Activated CD4-positive, alpha-beta T cell treated with anti-CD3 and anti-CD28 coated beads, Interleukin-2, amount 50 U/mL, for 24 hours (primary cell): ENCODE measurements around the gene TMEM63B.
"Not testable (repeated sequence)": the region's sequence is repeated elsewhere in the genome, so short reads cannot be mapped to it uniquely, and the experiment has no call there.

ENCODE experiments used
- DNase-seq, 2 donors: peaks; one replicate each; pipeline ENCODE4 v3.0.0-alpha.2; 2020; ENCODE audit warnings: low read depth in 1 of 2, low spot score in 1 of 2

TMEM63B gene

DNA sequence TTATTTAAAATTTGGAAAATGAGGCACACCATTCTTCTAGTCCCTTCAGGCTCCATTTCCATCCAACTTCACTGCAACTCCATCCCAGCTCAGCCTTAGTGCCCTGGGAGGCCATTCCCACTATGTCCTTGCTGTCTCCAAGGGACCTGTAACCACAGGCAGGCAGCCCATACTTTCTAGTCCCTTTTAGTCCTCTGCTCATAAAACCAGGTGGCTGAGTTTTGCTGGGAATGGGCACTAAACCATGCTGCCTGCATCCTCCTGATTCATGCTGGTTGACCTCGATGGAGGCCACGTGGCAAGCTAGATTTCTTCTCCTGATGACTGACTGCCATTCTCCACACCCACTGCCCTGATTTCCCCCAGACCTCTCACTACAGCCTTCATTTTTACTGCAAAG lies 61.9 kb downstream of the TMEM63B start:
- DNase-seq = no peak

DNA sequence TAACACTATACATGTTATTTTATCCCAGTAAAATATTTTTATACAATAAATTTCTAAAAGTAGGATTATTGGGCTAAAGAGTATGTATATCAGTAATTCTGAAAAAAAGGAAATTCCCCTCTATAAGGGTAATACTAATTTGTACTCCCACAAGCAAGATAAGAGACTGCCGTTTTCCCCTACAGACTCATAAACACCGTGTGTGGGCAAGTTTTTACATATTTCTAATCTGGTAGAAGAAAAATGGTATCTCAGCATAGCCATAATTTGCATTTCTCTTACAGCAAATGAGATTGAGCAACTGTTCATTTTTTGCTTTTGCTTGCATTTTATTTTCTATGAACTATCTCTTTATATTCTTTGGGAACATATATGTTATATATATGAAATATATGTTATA lies 63.4 kb downstream of the TMEM63B start:
- DNase-seq = no peak

DNA sequence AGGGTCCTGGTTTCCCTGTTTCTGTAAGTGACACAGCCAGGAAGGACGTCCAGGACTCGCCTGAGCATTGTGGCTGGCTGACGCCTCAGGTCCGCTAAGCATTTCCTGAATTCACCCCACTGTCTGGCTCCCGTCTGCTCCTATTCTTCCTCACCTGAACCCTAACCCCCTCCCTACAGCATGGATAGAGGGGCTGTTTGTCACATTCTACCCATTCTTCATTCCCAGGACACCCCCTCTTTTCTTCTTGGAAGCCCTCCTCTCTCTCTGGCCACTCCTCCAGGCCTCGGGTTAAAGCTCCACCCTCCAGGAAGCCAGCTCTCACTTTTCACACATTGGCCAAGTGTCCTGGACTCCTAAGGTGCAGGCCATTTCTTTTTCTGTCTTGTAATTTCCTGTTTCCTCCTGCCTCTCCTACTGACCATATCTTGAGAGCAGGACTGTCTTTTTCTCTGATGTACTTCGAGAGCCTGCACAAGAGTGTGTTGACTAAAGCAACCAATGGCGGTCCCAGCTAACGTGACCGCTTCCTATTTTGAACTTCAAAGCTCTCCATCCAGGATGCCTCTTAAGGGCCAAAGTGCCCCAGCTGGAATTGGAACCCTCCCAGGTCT lies 65.2 kb downstream of the TMEM63B start:
- no peak for DNase-seq

DNA sequence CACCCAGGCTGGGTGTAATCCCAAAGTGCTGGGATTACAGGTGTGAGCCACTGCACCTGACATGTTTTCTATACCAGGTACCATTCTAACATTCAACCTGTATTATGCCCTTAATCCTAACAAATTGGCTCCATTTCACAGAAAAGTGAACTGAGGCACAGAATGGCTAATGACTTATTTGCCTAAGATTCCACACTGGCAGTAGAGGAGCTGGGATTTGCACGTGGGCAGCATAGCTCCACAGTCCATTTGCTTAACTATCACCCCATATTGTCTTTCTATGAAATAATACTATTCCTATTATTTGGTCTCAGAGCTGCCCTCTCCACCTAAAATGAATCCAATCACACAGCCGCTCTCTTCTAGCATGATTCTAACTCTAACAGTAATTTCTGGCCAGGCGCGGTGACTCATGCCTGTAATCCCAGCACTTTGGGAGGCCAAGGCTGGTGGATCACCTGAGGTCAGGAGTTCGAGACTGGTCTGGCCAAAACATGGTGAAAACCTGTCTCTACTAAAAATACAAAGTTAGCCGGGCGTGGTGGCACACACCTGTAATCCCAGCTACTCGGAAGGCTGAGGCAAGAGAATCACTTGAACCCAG lies 66.1 kb downstream of the TMEM63B start:
- DNase-seq = no peak

DNA sequence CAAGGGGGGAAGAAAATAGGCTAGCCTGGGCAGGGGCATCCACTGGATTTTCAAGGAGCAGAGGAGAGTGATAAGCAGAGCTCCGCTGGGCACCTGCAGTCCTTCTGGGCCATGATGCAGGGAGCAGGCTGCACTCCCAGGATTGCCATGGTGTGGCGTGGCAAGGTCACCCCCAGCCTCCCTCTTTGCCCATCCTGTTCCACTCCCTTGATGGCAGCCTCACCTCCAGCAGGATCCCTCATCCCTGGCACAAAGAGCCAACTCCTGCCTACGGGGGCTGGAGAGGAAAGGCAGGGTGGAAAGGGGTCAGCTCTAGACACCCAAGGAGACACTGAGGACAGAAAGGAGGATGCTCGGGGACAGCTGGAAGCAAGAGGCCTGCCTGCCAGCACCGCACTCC lies 67.0 kb downstream of the TMEM63B start:
- DNase-seq = no peak

GRCh38 chr6:44196351-44196750 lies 69.0 kb downstream of the TMEM63B start:
- DNase-seq = not testable (repeated sequence)

DNA sequence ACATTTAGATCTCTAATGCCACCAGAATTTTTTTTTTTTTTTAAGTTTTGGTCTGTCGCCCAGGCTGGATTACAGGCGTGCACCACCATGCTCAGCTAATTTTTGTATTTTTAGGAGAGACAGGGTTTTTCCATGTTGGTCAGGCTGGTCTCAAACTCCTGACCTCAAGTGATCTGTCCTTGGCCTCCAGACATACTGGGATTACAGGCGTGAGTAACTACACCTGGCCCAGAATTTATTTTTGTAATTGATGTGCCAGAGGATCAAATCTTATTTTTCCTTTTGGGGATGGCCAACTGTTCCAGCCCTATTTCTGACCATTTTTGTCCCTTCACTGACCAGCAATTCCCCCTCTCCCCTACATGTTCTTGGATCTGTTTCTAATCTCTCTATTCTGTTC lies 71.3 kb downstream of the TMEM63B start:
- no peak for DNase-seq

GRCh38 chr6:44199883-44200282 lies 72.5 kb downstream of the TMEM63B start:
- no peak for DNase-seq

DNA sequence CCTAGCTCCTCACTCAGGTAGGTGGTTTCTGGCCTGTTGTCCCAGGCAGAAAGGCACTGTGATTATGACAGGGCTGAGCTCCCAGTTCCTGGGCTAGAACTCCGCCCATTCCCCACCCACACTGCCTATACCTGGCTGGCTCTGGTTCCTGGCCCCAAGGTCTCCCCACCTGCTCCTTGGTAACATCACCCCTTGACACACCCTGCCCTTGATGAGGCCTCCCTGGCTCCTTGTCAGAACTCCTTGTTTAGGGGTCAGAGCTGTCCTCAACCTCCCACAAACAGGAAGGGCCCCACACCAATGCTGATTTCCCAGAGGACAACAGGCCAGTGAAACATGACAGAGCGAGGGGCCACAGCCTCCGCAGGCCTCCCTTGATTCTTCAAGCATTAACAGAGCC lies 73.8 kb downstream of the TMEM63B start:
- DNase-seq = no peak

DNA sequence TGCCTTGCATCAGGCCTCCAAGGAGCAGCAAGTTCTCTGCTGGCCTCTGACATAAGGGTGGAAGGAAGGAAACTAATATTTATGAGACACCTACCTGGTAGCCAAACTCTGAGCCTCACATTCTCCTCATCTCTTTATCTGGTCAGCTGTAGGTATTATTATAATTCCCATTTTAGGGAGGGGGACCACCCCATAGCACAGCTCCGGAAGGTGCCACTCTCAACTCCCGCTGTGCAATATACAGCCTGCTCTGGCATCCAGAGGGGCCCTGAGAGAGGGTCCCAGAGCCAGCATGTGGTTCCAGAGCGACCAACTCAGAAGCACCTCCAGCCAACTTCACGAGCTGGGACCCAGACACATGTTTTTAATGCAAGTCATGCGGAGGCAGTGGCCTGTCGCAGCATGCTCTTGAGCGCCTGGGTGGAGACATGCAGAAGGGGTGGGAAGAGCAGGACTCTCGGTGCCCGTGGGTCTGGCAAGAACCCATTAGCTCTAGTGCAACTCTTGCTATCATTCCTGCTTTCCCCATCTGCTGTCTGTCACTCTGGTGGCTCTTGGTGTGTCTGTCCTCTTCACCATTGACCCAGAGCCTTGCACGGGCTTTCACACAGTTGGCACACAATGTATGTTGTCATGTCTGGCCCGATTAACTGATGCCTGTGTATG lies 74.4 kb downstream of the TMEM63B start:
- no peak for DNase-seq

DNA sequence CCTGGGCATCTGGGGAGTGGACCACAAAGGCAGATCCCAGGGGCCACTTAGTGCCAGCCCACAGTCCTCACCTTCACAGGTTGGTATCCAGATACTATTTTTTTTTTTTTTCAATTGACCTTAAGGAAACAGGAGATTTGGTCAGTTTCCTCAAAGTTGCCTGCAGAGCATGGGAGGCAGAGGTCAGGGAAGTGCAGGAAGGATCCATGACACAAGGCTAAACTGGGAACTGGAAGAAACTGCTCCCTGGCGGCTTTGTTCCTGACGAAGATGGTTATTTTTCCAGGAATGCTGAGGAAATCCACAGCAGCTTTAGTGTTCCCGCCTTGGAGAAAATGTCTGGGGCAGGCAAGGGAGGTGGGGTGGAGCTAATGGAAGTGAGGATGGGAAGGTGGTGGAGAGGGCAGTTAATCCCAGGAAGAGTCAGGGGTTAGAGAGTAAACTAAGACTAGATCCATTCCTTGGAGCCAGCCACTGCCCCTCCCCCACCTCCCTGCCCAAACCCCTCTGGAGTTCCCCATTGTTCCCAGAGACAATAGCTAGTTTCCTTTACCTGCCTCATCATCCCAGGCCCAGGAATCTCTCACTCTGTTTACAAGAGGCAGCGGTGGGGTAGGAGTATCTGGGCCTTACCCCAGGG lies 75.1 kb downstream of the TMEM63B start:
- no peak for DNase-seq

GRCh38 chr6:44202972-44203750 lies 75.8 kb downstream of the TMEM63B start:
- DNase-seq = no peak

- no peak for DNase-seq
Observed at GRCh38 chr6:44203955-44204354, 76.6 kb downstream of the TMEM63B start.
